ENCODE data around the gene CNTN1.

Gene CNTN1

GRCh38 chr12:40655451-40655850, 36.8 kb upstream of the CNTN1 start:
- no peak for TF ChIP-seq CTCF (IDR thresholded peaks at IDR 0.05)
- H3K36me3 ChIP-seq: no peaks in the 10 kb centered on the region
- no peak overlapping the region for H3K4me3 ChIP-seq (ENCODE audit: low read depth in 1 of 2, low read length in 1 of 2)

GRCh38 chr12:40662366-40662765, 29.9 kb upstream of the CNTN1 start:
- H3K4me3 ChIP-seq (ENCODE audit: low read depth in 1 of 2, low read length in 1 of 2): no peak overlapping the region
- no peaks in the 10 kb centered on the region for H3K4me1 ChIP-seq (ENCODE audit: control insufficient read depth in 1 of 2, insufficient read depth in 1 of 2, low read depth in 1 of 2, low read length in 1 of 2)
- TF ChIP-seq CTCF (IDR thresholded peaks at IDR 0.05): no peak
- no peaks in the 10 kb centered on the region for H3K27me3 ChIP-seq
- no peaks in the 10 kb centered on the region for H3K9me3 ChIP-seq
- H3K27ac ChIP-seq: no peak overlapping the region
- H3K36me3 ChIP-seq: no peaks in the 10 kb centered on the region

More at GRCh38 chr12:40655451-40655850, 36.8 kb upstream of the CNTN1 start:
- no peak overlapping the region for H3K27ac ChIP-seq
- no peaks in the 10 kb centered on the region for H3K27me3 ChIP-seq
- H3K4me1 ChIP-seq (ENCODE audit: control insufficient read depth in 1 of 2, insufficient read depth in 1 of 2, low read depth in 1 of 2, low read length in 1 of 2): no peaks in the 10 kb centered on the region
- H3K9me3 ChIP-seq: no peaks in the 10 kb centered on the region

GRCh38 chr12:40663781-40664180, 28.5 kb upstream of the CNTN1 start:
- no peaks in the 10 kb centered on the region for H3K36me3 ChIP-seq
- H3K4me1 ChIP-seq (ENCODE audit: control insufficient read depth in 1 of 2, insufficient read depth in 1 of 2, low read depth in 1 of 2, low read length in 1 of 2): no peaks in the 10 kb centered on the region
- no peaks in the 10 kb centered on the region for H3K9me3 ChIP-seq
- TF ChIP-seq CTCF (IDR thresholded peaks at IDR 0.05): no peak
- no peak overlapping the region for H3K4me3 ChIP-seq (ENCODE audit: low read depth in 1 of 2, low read length in 1 of 2)
- H3K27me3 ChIP-seq: no peaks in the 10 kb centered on the region
- no peak overlapping the region for H3K27ac ChIP-seq

GRCh38 chr12:40668099-40668529, 24.1 kb upstream of the CNTN1 start:
- no peak for TF ChIP-seq CTCF (IDR thresholded peaks at IDR 0.05)
- no peaks in the 10 kb centered on the region for H3K27me3 ChIP-seq
- H3K36me3 ChIP-seq: no peaks in the 10 kb centered on the region
- H3K4me3 ChIP-seq (ENCODE audit: low read depth in 1 of 2, low read length in 1 of 2): no peak overlapping the region
- no peak overlapping the region for H3K27ac ChIP-seq
- no peaks in the 10 kb centered on the region for H3K4me1 ChIP-seq (ENCODE audit: control insufficient read depth in 1 of 2, insufficient read depth in 1 of 2, low read depth in 1 of 2, low read length in 1 of 2)
- H3K9me3 ChIP-seq: no peaks in the 10 kb centered on the region

- H3K9me3 ChIP-seq: no peaks in the 10 kb centered on the region
- H3K27ac ChIP-seq: no peak overlapping the region
- no peaks in the 10 kb centered on the region for H3K27me3 ChIP-seq
- no peak for TF ChIP-seq CTCF (IDR thresholded peaks at IDR 0.05)
- H3K4me1 ChIP-seq (ENCODE audit: control insufficient read depth in 1 of 2, insufficient read depth in 1 of 2, low read depth in 1 of 2, low read length in 1 of 2): no peaks in the 10 kb centered on the region
- H3K4me3 ChIP-seq (ENCODE audit: low read depth in 1 of 2, low read length in 1 of 2): no peak overlapping the region
- H3K36me3 ChIP-seq: no peaks in the 10 kb centered on the region
Observed at GRCh38 chr12:40672741-40673271, 19.4 kb upstream of the CNTN1 start.

GRCh38 chr12:40681148-40681547, 11.1 kb upstream of the CNTN1 start:
- Histone ChIP-seq H3K4me1 (ENCODE audit: control insufficient read depth in 1 of 2, insufficient read depth in 1 of 2, low read depth in 1 of 2, low read length in 1 of 2) (no peaks in the 10 kb centered on the region), H3K27ac (no peak overlapping the region), H3K4me3 (ENCODE audit: low read depth in 1 of 2, low read length in 1 of 2) (no peak overlapping the region), H3K27me3 (no peaks in the 10 kb centered on the region), H3K9me3 (no peaks in the 10 kb centered on the region), H3K36me3 (no peaks in the 10 kb centered on the region)
- TF ChIP-seq CTCF (IDR thresholded peaks at IDR 0.05): no peak

All from neutrophil (primary cell).